Keratinocyte (primary cell): ENCODE results near the gene LCMT1. TPM values are rescaled to one million over a fixed set of nuclear protein-coding genes. Genes with fewer than 3 reads are reported as not detected.
"Not testable (repeated sequence)": the region's sequence is repeated elsewhere in the genome, so short reads cannot be mapped to it uniquely, and the experiment has no call there.

Experiments used
- DNase-seq: peaks from one replicate; pipeline ENCODE4 v3.0.0-alpha.2; 2011; ENCODE audit warnings: low read depth, missing footprints, low spot score
- FAIRE-seq: peaks from 2 replicates; lab custom pipeline; 2011; peaks lifted over from hg19 to GRCh38; lab: Jason Lieb, UNC
- H2AFZ ChIP-seq: 2 replicates; pipeline ENCODE4 v1.6.0; 2012; ENCODE audit warnings: low read length, control low read depth, inconsistent platforms; ENCODE audit not compliant: control insufficient read depth
- H3K27ac ChIP-seq: 2 replicates; pipeline ENCODE4 v1.5.1; 2011; ENCODE audit warnings: low read length; ENCODE audit not compliant: control insufficient read depth, insufficient read depth
- H3K27me3 ChIP-seq: 3 replicates; pipeline ENCODE4 v1.6.0; 2011; ENCODE audit warnings: low read length; ENCODE audit not compliant: control insufficient read depth, insufficient read depth; ENCODE audit errors: extremely low read depth
- H3K36me3 ChIP-seq, 2 experiments: 2 replicates in 1 of 2; 3 replicates in 1 of 2; pipeline ENCODE4 v1.5.1; 2011; ENCODE audit warnings: low read length in 2 of 2, mild to moderate bottlenecking in 1 of 2; ENCODE audit not compliant: control insufficient read depth in 2 of 2, insufficient read depth in 2 of 2; ENCODE audit errors: extremely low read depth in 1 of 2
- H3K4me1 ChIP-seq: 3 replicates; pipeline ENCODE4 v1.5.1; 2011; ENCODE audit warnings: low read length; ENCODE audit not compliant: control insufficient read depth, insufficient read depth; ENCODE audit errors: extremely low read depth
- H3K4me2 ChIP-seq: 3 replicates; pipeline ENCODE4 v1.6.0; 2011; ENCODE audit warnings: low read depth, low read length; ENCODE audit not compliant: control insufficient read depth, insufficient read depth; ENCODE audit errors: extremely low read depth
- H3K4me3 ChIP-seq, 3 experiments: fragments of 200-600 bp in 1 of 3; sonication (generic) in 1 of 3; 2 replicates in 2 of 3; 3 replicates in 1 of 3; pipeline ENCODE4 v1.5.1; 2011 to 2016; ENCODE audit warnings: low read length in 3 of 3, mild to moderate bottlenecking in 3 of 3, control low read depth in 2 of 3, inconsistent platforms in 1 of 3, low read depth in 1 of 3, mixed read lengths in 1 of 3, mixed run types in 1 of 3, moderate library complexity in 1 of 3; ENCODE audit not compliant: control insufficient read depth in 2 of 3, insufficient read depth in 2 of 3; ENCODE audit errors: extremely low read depth in 1 of 3
- H3K79me2 ChIP-seq: 2 replicates; pipeline ENCODE4 v1.6.0; 2012; ENCODE audit warnings: low read length; ENCODE audit not compliant: control insufficient read depth, insufficient read depth
- H3K9ac ChIP-seq: 3 replicates; pipeline ENCODE4 v1.6.0; 2011; ENCODE audit warnings: low read length; ENCODE audit not compliant: control insufficient read depth, insufficient read depth; ENCODE audit errors: extremely low read depth
- H3K9me1 ChIP-seq: 3 replicates; pipeline ENCODE4 v1.6.0; 2011; ENCODE audit warnings: low read length; ENCODE audit not compliant: control insufficient read depth, insufficient read depth; ENCODE audit errors: extremely low read depth
- H3K9me3 ChIP-seq: 2 replicates; pipeline ENCODE4 v1.5.1; 2012; ENCODE audit warnings: low read depth, low read length; ENCODE audit not compliant: control insufficient read depth
- H4K20me1 ChIP-seq: 3 replicates; pipeline ENCODE4 v1.6.0; 2011; ENCODE audit warnings: low read length; ENCODE audit not compliant: control insufficient read depth, insufficient read depth; ENCODE audit errors: extremely low read depth
- EZH2 ChIP-seq: IDR thresholded peaks from one replicate; pipeline ENCODE4 v1.6.1; 2012; ENCODE audit warnings: inconsistent platforms, mild to moderate bottlenecking, low read length, moderate library complexity
- dilution Hi-C: fragments of 300-500 bp; cut with MboI; formaldehyde crosslinking; loops from one replicate; pipeline ENCODE4 v1.7.0; 2020; ENCODE audit warnings: low sequenced_read_pairs; ENCODE audit not compliant: extremely low pct_ligation_motif_present
- polyA plus RNA-seq, 5 experiments: library from polyadenylated mRNA; depleted of rRNA in 3 of 5; stranded (reverse) in 3 of 5; stranded (forward) in 1 of 5; unstranded in 1 of 5; fragments of >200 nt; gene quantifications; 1 replicate in 1 of 5; 2 replicates in 3 of 5; 3 replicates in 1 of 5; pipeline versions ENCODE4 v1.2.1 to v1.2.3, GENCODE V29; 2011 to 2012; ENCODE audit warnings: missing spikeins in 2 of 5, low read depth in 1 of 5, low replicate concordance in 1 of 5
- TF ChIP-seq, protein P1 (sequence below), 3 experiments: IDR thresholded peaks in 1 of 3; conservative IDR thresholded peaks in 1 of 3; optimal IDR thresholded peaks in 1 of 3; 2 replicates in 2 of 3; 3 replicates in 1 of 3; pipeline versions ENCODE3 to v1.5.1; 2011; ENCODE audit warnings: low read length in 3 of 3, mild to moderate bottlenecking in 3 of 3, moderate library complexity in 2 of 3, control low read depth in 1 of 3, inconsistent platforms in 1 of 3; ENCODE audit not compliant: insufficient read depth in 2 of 3; ENCODE audit errors: extremely low read depth in 1 of 3

Gene LCMT1
- polyA plus RNA-seq, 1 donor (not counting 4 experiments of a cell fraction or from before 2014, with no cell fraction given), result 30.3 TPM

DNA sequence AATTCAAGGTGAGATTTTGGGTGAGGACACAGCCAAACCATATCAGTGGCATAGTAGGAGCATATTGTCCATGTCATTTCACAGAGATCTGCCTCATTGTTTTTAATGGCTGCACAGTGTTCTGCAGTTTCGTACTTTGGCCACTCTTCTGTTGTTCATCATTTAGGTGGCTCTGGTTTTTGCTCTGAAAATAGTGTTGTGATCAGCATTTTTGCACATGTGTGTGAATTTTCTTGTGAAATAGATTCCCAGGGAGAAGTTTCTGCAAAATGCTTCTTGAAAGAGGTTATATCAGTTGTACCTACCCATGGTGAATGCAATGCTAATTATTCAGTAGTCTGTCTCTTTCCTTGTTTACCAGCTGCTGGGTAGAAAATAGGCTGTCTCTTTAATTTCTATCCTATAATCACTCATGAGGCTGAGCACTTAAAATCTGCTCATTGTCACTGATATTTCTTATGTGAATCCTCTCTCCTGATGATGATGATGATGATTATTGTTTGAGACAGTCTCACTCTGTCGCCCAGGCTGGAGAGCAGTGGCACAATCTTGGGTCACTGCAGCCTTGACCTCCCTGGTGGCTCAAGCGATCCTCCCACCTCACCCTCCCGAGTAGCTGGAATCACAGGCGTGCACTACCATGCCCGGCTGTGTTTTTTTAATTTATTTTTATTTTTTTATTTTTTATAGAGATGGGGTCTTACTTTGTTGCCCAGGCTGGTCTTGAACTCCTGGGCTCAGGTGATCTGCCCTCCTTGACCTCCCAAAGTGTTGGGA lies 10.5 kb downstream of the LCMT1 start:
- peaks cover 8% of the 10 kb centered on the region for H3K4me1 ChIP-seq
- H4K20me1 ChIP-seq, result no peaks in the 10 kb centered on the region
- no peak overlapping the region for H3K9ac ChIP-seq
- no peak for DNase-seq
- H3K27ac ChIP-seq, result no peak overlapping the region
- FAIRE-seq, result no peak
- no peaks in the 10 kb centered on the region for H3K27me3 ChIP-seq
- H3K9me1 ChIP-seq, result peaks cover 2% of the 10 kb centered on the region
- no peak overlapping the region for H3K4me3 ChIP-seq
- H3K4me2 ChIP-seq, result no peak overlapping the region
- H3K79me2 ChIP-seq, result peaks cover 23% of the 10 kb centered on the region
- no peaks in the 10 kb centered on the region for H3K9me3 ChIP-seq
- H2AFZ ChIP-seq, result no peak overlapping the region
- dilution Hi-C loops, result no loop called here
- H3K36me3 ChIP-seq, result peaks cover under 1 to 7% of the 10 kb centered on the region in 2 experiments
- TF ChIP-seq, protein P1, sequence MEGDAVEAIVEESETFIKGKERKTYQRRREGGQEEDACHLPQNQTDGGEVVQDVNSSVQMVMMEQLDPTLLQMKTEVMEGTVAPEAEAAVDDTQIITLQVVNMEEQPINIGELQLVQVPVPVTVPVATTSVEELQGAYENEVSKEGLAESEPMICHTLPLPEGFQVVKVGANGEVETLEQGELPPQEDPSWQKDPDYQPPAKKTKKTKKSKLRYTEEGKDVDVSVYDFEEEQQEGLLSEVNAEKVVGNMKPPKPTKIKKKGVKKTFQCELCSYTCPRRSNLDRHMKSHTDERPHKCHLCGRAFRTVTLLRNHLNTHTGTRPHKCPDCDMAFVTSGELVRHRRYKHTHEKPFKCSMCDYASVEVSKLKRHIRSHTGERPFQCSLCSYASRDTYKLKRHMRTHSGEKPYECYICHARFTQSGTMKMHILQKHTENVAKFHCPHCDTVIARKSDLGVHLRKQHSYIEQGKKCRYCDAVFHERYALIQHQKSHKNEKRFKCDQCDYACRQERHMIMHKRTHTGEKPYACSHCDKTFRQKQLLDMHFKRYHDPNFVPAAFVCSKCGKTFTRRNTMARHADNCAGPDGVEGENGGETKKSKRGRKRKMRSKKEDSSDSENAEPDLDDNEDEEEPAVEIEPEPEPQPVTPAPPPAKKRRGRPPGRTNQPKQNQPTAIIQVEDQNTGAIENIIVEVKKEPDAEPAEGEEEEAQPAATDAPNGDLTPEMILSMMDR (optimal IDR thresholded peaks at IDR 0.05 in 1 of 3, IDR thresholded peaks at IDR 0.05 in 1 of 3, conservative IDR thresholded peaks at IDR 0.05 in 1 of 3; ENCODE audit: extremely low read depth in 1 of 3, insufficient read depth in 2 of 3, low read length in 3 of 3), result no peak
- no peak for TF ChIP-seq EZH2

DNA sequence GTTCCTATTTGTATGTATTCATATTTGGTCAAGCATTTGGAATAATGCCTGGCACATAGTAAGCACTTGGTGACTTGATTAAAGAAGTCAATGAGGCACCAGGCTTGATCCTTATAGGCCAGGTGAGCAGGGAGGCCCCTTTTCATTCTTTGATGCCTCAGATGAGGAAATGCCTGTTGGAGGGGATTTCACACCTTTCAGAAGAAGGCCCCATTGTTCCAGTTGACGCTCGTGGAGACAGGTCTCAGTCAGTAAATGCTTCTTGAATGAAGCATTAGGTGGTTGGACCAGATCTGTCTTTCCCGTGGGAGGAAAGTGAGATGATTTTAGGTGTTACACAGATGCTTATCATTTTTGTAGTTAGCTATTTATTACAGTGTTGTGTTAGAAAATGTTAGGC lies 13.0 kb downstream of the LCMT1 start:
- no peaks in the 10 kb centered on the region for H3K9me3 ChIP-seq
- H3K27me3 ChIP-seq, result no peaks in the 10 kb centered on the region
- H3K36me3 ChIP-seq, result peaks cover 3 to 5% of the 10 kb centered on the region in 2 experiments
- FAIRE-seq (no peak), DNase-seq (no peak)
- no peak overlapping the region for H2AFZ ChIP-seq
- no peak overlapping the region for H3K4me2 ChIP-seq
- peaks cover 10% of the 10 kb centered on the region for H3K79me2 ChIP-seq
- TF ChIP-seq, protein P1 (optimal IDR thresholded peaks at IDR 0.05 in 1 of 3, IDR thresholded peaks at IDR 0.05 in 1 of 3, conservative IDR thresholded peaks at IDR 0.05 in 1 of 3; ENCODE audit: extremely low read depth in 1 of 3, insufficient read depth in 2 of 3, low read length in 3 of 3), result no peak
- no peak for TF ChIP-seq EZH2
- H3K27ac ChIP-seq, result no peak overlapping the region
- no peak overlapping the region for H3K4me3 ChIP-seq
- no peaks in the 10 kb centered on the region for H3K9me1 ChIP-seq
- peaks cover 13% of the 10 kb centered on the region for H3K4me1 ChIP-seq
- no peak overlapping the region for H3K9ac ChIP-seq
- dilution Hi-C loops, result no loop called here
- H4K20me1 ChIP-seq, result peaks cover 5% of the 10 kb centered on the region

DNA sequence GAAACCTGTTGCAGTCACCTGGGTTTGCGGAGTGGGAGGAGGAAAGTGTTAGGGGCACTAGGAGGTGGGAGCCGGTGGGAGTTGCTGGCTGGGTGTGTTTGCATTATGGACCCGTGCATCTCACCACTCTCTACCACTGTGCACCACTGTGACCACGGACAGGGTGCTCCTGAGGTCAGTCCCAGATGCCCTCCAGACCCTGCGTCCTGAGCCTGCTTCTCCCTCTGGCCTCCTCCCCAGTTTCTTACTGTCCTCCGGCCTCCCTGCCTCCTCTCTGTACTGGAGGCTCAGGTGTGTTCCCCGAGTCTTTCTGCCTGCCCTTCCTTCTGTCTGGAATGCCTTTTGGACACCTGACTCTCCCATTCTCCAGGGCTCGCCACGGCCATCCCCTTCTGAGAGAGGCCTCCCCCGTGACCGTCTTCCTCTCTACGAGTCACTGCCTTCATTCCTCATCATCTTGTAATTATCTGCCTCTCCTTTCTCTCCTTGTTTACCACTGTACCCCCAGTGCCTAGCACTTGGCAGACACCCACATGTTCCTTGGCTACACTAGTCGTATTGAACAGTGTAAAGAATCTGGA lies 14.6 kb downstream of the LCMT1 start:
- peak overlapping the region; percentile 4 for H3K9ac ChIP-seq
- FAIRE-seq, DNase-seq, H3K36me3 ChIP-seq, H2AFZ ChIP-seq, H4K20me1 ChIP-seq, H3K4me2 ChIP-seq, H3K9me3 ChIP-seq, H3K27me3 ChIP-seq, dilution Hi-C loops, H3K9me1 ChIP-seq, H3K4me3 ChIP-seq: not testable (repeated sequence)
- H3K27ac ChIP-seq, result peak overlapping the region; percentile 48
- peaks cover 10% of the 10 kb centered on the region for H3K79me2 ChIP-seq
- peaks cover 13% of the 10 kb centered on the region for H3K4me1 ChIP-seq
